ENCODE results near the gene METTL14. TPM values are rescaled to one million over a fixed set of nuclear protein-coding genes. Genes with fewer than 3 reads are reported as not detected.

The METTL14 gene
- total RNA-seq, 1 experiment from 2014 or later, result 53.8 TPM

- no peak for DNase-seq (ENCODE audit: low read depth, low spot score)
- Histone ChIP-seq H3K27ac (ENCODE audit: low read depth, low read length) (no peak overlapping the region), H2AFZ (ENCODE audit: low read depth, low read length, poor library complexity, severe bottlenecking) (no peak overlapping the region), H3K4me2 (ENCODE audit: low read length) (no peak overlapping the region), H3K27me3 (ENCODE audit: insufficient read depth, low read length) (no peaks in the 10 kb centered on the region), H4K20me1 (ENCODE audit: insufficient read depth) (no peaks in the 10 kb centered on the region), H3K9ac (ENCODE audit: low read length) (no peak overlapping the region), H3K9me3 (ENCODE audit: control insufficient read depth in 1 of 2, insufficient read depth in 1 of 2, low read depth in 1 of 2, low read length in 2 of 2) (no peaks in the 10 kb centered on the region), H3K9me2 (ENCODE audit: insufficient read depth) (no peaks in the 10 kb centered on the region), H3K36me3 (ENCODE audit: control insufficient read depth in 1 of 2, insufficient read depth in 2 of 2, low read length in 2 of 2) (peaks cover 9 to 10% of the 10 kb centered on the region in 2 experiments; a peak in 2 of 4 replicates), H3K79me2 (ENCODE audit: insufficient read depth, low read length) (no peaks in the 10 kb centered on the region), H3K4me3 (replicated peaks in 1 of 2; ENCODE audit: low read depth in 1 of 2, low read length in 2 of 2) (no peak overlapping the region), H3K4me1 (ENCODE audit: control insufficient read depth in 1 of 2, insufficient read depth in 2 of 2, low read length in 2 of 2) (no peaks in the 10 kb centered on the region)
- intact Hi-C loops (cut with micrococcal nuclease), result no loop called here
- RAD21 ChIA-PET (ENCODE audit: low non-redundant PET in 1 of 2, low total read pairs in 2 of 2, uncharacterized antibody in 2 of 2, unreplicated experiment in 2 of 2), result no interaction called here
- no peak for ATAC-seq
- CTCF ChIA-PET, result no interaction called here
- no peak for TF ChIP-seq POLR2A (IDR thresholded peaks at IDR 0.05; ENCODE audit: borderline replicate concordance, extremely low read depth, insufficient read depth, insufficient read length)
- no peak for TF ChIP-seq RAD21 (IDR thresholded peaks at IDR 0.05; ENCODE audit: low read depth)
- TF ChIP-seq, protein P1, sequence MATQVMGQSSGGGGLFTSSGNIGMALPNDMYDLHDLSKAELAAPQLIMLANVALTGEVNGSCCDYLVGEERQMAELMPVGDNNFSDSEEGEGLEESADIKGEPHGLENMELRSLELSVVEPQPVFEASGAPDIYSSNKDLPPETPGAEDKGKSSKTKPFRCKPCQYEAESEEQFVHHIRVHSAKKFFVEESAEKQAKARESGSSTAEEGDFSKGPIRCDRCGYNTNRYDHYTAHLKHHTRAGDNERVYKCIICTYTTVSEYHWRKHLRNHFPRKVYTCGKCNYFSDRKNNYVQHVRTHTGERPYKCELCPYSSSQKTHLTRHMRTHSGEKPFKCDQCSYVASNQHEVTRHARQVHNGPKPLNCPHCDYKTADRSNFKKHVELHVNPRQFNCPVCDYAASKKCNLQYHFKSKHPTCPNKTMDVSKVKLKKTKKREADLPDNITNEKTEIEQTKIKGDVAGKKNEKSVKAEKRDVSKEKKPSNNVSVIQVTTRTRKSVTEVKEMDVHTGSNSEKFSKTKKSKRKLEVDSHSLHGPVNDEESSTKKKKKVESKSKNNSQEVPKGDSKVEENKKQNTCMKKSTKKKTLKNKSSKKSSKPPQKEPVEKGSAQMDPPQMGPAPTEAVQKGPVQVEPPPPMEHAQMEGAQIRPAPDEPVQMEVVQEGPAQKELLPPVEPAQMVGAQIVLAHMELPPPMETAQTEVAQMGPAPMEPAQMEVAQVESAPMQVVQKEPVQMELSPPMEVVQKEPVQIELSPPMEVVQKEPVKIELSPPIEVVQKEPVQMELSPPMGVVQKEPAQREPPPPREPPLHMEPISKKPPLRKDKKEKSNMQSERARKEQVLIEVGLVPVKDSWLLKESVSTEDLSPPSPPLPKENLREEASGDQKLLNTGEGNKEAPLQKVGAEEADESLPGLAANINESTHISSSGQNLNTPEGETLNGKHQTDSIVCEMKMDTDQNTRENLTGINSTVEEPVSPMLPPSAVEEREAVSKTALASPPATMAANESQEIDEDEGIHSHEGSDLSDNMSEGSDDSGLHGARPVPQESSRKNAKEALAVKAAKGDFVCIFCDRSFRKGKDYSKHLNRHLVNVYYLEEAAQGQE (IDR thresholded peaks at IDR 0.05; ENCODE audit: low read depth), result no peak
- no peak for TF ChIP-seq CBX3 (IDR thresholded peaks at IDR 0.05; ENCODE audit: low read depth)
- no peak for TF ChIP-seq SIN3A (IDR thresholded peaks at IDR 0.05; ENCODE audit: low read depth)
- POLR2A ChIA-PET, result no interaction called here
- BruUV-seq (replicated peaks), result no TSS peak
Observed at GRCh38 chr4:118736900-118737299, 51.7 kb downstream of the METTL14 start.

DNA sequence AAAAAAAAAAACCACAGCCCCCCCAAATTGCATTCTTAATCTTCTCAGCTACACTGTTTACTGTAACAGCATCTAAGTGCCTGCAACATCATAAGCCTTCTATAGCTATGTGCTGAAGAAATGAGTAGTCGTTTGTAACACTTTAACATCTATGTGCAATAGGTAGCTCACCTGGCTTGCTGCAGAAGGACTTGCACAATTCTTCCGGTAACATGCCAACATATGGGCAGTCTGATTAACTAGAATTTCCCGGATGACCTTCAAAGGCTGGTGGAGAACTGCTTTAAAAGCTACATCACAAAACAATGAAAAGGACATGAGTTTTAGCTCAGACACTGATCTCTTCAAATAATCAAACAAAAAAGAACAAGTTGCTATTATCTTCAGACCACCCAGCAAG lies 52.9 kb downstream of the METTL14 start:
- Histone ChIP-seq H3K9me3 (ENCODE audit: control insufficient read depth in 1 of 2, insufficient read depth in 1 of 2, low read depth in 1 of 2, low read length in 2 of 2) (no peaks in the 10 kb centered on the region), H3K4me2 (ENCODE audit: low read length) (no peak overlapping the region), H3K4me1 (ENCODE audit: control insufficient read depth in 1 of 2, insufficient read depth in 2 of 2, low read length in 2 of 2) (no peaks in the 10 kb centered on the region), H3K4me3 (replicated peaks in 1 of 2; ENCODE audit: low read depth in 1 of 2, low read length in 2 of 2) (no peak overlapping the region), H3K27ac (ENCODE audit: low read depth, low read length) (no peak overlapping the region), H3K9ac (ENCODE audit: low read length) (no peak overlapping the region), H3K9me2 (ENCODE audit: insufficient read depth) (no peaks in the 10 kb centered on the region), H3K36me3 (ENCODE audit: control insufficient read depth in 1 of 2, insufficient read depth in 2 of 2, low read length in 2 of 2) (peaks cover 9 to 10% of the 10 kb centered on the region in 2 experiments; a peak in 2 of 4 replicates), H2AFZ (ENCODE audit: low read depth, low read length, poor library complexity, severe bottlenecking) (no peak overlapping the region), H4K20me1 (ENCODE audit: insufficient read depth) (no peaks in the 10 kb centered on the region), H3K79me2 (ENCODE audit: insufficient read depth, low read length) (no peaks in the 10 kb centered on the region), H3K27me3 (ENCODE audit: insufficient read depth, low read length) (no peaks in the 10 kb centered on the region)
- BruUV-seq (replicated peaks), result no TSS peak
- POLR2A ChIA-PET, result no interaction called here
- ATAC-seq (no peak), DNase-seq (ENCODE audit: low read depth, low spot score) (no peak)
- CTCF ChIA-PET, result no interaction called here
- RAD21 ChIA-PET (ENCODE audit: low non-redundant PET in 1 of 2, low total read pairs in 2 of 2, uncharacterized antibody in 2 of 2, unreplicated experiment in 2 of 2), result no interaction called here
- intact Hi-C loops (cut with micrococcal nuclease), result no loop called here
- TF ChIP-seq ZBTB33 (IDR thresholded peaks at IDR 0.05; ENCODE audit: extremely low read depth, insufficient replicate concordance, low read length) (no peak), CEBPB (IDR thresholded peaks at IDR 0.05; ENCODE audit: low read depth) (no peak), RAD21 (IDR thresholded peaks at IDR 0.05; ENCODE audit: low read depth) (no peak), FOSL1 (IDR thresholded peaks at IDR 0.05; ENCODE audit: low read depth) (no peak), JUND (IDR thresholded peaks at IDR 0.05) (no peak), POLR2A (IDR thresholded peaks at IDR 0.05; ENCODE audit: borderline replicate concordance, extremely low read depth, insufficient read depth, insufficient read length) (no peak), SRF (IDR thresholded peaks at IDR 0.05; ENCODE audit: low read depth) (no peak), POLR2AphosphoS5 (IDR thresholded peaks at IDR 0.05; ENCODE audit: low read depth, low read length) (no peak), CBX3 (IDR thresholded peaks at IDR 0.05; ENCODE audit: low read depth) (no peak)
- TF ChIP-seq, protein P1 (IDR thresholded peaks at IDR 0.05; ENCODE audit: low read depth), result no peak

All from HCT116 (cell line).